Superior temporal gyrus (tissue), 1 donor: ENCODE results near the gene PDAP1.
A peak's percentile ranks its signal among the peaks of the same experiment; 100 is the strongest.
"Not testable (repeated sequence)": the region's sequence is repeated elsewhere in the genome, so short reads cannot be mapped to it uniquely, and the experiment has no call there.

Source experiments
- DNase-seq: peaks from one replicate; pipeline ENCODE4 v3.0.0-alpha.2; 2016; ENCODE audit errors: extremely low spot score

Gene PDAP1

DNA sequence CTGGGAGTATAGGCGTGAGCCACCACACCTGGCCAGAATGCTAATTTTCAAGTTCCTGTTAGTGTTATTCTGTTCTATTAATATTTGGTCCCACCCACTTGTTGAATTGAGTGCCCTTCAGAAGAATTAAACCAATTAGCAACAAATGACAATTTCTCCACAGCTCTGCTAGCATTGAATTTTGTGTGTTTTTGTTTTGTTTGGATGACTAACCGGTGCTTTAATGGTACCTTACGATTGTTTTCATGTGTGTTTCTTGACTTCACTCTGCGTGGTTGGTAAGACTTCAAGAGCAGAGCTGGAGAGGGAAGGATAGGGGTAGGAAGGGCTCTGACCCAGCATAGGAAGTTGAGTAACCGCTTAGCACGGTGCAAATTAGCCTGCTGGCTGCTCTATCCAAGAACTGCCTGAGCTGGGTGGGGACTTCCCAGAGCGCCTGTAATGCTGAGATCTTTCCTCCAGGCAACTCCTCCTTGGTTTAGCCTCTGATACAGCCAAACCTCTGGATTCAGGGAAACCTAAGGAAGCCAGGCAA, 29.3 kb downstream of the PDAP1 start:
- no peak for DNase-seq

DNA sequence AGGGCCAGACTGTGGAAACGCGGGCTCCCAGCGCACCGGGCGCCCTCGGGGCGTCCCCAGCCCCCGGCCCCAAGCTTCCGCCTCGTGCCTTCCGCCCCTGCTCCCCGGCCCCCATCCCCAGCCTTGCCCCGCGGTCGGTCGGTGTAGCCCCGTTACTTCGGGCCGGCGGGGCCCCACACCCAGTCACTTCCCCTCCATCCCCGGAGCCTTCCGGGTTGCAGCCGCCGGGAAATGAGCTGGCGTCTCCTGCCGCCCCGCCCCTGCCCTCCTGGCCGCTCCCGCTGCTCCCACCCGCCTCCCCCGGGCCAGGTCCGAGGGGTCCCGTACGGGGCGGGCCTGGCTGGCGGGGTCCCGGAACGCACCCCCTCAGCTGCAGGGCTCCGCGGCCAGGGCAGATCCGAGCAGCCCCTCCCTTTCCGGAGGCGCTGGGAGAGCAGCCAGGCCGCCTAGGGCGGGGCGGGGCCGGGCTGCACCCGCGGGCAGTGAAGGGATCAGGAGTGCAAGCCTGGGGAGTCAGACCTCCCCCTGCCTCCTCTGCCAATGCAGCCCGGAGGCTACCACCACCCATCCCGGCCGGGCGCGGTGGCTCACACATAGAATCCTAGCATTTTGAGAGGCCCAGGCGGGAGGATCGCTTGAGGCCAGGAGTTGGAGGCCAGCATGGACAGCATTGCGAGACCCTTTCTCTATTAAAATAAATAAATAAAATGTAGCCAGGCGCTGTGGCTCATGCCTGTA, 33.2 kb downstream of the PDAP1 start:
- DNase-seq: no peak

DNA sequence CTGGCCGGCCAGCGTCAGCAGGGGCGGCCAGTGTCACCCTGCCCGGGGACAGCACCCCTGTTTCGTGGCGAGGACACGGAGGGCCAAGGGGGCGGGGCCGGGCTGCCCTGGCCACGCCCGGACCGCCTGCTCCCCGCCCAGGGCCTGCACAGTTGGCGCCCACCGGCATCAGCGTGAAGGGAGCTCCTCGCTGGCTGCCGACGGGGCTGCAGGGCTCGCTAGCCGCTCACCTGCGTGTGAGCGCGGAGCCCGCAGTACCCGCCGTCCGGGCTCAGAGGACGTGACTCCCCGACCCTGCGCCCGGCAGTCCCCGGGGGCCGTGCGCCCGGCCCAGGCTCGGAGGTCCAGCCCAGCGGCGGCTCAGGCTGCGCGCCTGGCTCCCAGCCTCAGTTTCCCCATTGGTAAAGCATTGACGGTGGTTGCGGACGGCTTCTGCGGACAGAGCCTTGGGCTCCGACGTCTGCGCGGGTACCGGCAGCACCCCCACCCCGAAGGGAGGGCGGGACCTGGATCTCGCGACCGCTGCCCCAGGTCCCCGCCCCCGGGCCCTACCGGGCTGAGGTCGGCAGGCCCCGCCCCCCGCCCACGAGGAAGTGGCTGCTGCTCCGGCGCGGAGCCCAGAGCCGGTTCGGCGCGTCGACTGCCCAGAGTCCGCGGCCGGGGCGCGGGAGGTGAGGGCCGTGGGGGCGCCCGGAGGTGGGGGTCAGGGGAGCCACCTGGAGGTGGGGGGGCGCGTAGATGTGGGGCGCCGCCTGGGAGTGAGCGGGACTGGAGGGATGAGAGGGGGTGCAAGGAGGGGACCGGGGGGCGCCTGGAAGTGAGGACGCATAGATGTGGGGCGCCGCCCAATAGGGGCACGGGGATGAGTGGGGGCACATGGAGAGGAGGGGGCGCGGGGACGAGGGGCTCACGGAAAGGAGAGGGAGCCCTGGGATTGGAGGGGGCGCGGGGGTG, 34.0 kb downstream of the PDAP1 start, which contains the start of gene ARPC1B:
Gene ARPC1B (plus strand): TSS at position 620 of the 954 bp plus-strand sequence. CDS start 10,985 bp downstream, outside the sequence.
- no peak for DNase-seq

DNA sequence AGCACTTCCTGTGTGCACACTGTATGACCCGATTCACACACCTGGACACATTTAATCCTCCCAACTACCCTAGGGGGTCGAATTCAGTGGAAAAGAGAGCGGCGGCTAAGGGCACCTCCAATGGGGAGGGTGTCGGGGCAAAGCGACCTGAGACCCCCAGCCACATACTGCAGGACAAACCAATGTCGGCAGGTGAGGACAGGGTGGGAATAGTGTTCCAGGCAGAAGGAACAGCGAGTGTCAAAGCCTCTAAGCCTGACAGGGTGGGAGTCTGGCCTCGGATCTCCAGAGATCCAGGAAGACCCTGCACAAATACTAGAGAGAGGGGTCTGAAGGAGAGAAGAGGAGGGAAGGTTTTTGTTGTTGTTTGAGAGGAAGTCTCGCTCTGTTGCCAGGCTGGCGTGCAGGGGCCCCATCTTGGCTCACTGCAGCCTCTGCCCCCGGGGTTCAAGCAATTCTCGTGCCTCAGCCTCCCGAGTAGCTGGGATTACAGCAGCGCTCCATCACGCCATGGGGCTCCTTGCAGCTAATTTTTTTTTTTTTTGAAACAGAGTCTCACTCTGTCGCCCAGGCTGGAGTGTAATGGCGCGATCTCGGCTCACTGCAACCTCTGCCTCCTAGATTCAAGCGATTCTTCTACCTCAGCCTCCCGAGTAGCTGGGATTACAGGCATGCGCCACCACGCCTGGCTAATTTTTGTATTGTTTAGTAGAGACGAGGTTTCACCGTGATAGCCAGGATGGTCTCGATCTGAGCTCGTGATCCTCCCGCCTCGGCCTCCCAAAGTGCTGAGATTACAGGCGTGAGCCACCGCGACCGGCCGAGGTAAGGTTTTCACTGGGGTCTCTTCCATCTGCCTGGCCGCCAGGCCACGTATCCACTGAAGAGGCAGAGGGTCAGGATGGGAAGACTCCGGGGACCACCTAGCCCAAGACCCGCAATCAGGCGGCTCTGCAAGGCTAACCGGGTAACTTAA, 35.0 kb downstream of the PDAP1 start:
- no peak for DNase-seq

DNA sequence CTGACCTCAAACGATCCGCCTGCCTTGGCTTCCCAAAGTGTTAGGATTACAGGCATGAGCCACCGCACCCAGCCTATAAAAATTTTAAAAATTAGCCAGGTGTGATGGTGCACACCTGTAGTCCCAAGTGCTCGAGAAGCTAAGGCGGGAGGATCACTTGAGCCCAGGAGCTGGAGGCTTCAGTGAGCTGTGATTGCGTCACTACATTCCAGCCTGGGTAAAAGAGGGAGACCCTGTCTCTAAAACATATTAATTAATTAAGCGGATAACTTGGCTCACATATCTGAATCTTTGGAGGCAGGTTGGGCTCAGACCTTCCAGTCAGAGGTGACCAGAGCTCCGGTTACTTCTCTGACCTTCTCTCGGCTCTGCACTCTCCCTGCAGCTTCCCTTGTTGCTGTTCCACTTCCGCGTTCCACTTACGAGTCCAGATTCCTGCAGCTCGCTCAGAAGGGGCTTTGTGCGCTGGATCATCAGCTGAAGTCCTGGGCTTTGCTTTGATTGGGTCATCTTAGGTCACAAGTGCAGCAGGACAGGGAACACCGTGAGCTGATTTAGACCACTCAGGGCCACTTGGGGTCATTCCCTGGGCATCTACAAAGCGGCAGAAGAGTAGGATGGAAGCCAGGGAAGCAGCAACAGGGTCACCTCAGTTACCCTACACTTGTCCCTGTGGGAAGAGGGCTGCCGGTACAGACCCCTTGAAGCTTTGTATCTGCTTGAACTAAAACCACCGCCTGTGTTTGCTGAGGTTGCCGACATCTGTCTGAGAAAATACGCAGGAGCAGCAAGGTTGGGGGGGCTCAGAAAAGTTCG, 35.9 kb downstream of the PDAP1 start:
- no peak for DNase-seq

DNA sequence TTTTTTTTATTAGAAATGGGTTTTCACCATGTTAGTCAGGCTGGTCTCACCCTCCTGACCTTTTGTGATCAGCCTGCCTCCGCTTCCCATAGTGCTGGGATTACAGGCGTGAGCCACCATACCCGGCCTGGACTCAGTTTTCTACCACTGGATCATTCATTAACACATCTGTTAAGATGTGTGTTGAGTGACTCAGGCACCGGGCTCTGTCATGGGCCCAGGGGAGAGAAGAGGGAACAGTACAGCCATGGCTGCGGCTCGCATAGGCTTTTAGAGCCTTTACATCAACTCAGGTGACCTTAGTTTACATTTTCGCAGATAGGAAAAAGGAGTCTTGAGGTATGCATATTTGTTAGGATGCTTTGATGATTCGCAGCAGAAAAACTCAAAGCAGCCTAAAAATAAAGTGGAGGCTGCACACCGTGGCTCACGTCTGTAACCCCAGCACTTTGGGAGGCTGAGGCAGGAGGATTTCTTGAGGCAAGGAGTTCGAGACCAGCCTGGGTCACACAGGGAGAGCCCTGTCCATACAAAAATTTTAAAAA, 36.9 kb downstream of the PDAP1 start:
- no peak for DNase-seq

DNA sequence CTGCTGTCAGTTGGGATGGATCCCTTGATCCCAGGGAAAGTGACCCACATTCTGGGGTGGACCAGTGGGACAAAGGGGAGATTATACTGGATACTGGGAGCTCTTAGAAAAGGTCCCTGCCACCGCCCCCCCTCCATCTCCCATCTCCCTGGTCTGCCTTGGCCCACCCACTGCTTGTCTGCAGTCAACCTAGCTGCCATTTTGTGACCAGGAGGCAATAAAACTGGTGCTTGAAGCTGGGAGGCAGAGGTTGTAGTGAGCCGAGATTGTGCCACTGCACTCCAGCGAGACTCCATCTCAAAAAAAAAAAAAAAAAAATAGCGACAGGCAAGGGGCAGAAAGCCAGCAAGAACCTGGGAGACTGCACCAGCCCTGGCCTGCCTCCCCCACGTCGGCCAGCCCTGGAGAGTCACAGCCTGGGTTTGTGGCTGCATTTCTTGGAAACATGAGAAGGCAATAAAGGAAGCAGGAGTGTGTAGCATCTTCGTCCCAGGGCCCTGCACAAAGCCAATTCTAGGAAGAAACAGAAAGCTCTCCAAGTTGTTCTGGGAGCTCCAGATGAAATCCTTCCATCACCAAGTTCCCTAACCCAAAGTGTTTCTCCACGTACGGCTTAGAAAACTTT, 38.5 kb downstream of the PDAP1 start:
- DNase-seq: no peak

DNA sequence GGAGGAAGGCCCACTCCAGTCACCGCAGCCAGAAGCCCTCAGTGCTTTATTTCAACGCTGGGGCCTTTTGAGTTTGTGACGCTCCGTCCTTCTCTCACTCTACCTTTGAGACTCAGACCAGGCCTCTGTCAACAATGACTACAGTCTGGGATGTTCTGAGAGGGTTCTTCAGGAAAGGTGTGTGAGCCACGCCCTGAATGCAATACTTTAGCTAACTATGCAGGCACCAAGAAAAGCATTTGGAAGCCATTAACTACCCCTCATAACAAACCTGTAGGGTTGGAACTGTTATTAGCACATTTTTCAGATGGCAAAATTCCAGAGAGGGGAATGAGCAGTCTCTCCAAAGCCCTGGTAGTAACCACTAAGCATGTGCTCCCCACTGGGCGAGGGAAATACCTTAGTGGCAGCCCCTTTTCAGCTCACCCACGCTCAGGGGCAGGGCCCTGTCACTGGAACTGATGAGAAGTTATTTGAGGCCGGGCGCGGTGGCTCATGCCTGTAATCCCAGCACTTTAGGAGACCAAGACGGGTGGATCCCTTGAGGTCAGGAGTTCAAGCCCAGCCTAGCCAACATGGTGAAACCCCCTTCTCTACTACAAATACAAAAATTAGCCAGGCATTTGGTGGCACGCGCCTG, 39.5 kb downstream of the PDAP1 start:
- DNase-seq: no peak

DNA sequence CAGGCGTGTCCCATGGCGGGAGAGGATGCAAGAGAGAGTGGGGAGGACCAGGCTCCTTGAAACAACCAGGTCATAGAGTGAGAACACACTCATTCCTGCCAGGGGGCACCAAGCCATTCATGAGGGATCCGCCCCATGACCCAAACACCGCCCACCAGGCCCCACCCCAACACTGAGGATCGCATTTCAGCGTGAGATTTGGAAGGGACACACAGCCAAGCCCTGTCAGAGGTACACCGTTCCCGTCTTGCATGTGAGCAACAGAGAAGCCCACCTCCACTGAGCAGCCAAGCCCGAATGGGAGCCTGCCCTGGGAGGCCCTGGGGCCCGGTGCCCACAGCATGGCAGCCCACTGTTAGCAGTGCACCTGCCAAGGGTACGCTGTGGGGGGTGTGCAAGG, 41.8 kb downstream of the PDAP1 start:
- no peak for DNase-seq

DNA sequence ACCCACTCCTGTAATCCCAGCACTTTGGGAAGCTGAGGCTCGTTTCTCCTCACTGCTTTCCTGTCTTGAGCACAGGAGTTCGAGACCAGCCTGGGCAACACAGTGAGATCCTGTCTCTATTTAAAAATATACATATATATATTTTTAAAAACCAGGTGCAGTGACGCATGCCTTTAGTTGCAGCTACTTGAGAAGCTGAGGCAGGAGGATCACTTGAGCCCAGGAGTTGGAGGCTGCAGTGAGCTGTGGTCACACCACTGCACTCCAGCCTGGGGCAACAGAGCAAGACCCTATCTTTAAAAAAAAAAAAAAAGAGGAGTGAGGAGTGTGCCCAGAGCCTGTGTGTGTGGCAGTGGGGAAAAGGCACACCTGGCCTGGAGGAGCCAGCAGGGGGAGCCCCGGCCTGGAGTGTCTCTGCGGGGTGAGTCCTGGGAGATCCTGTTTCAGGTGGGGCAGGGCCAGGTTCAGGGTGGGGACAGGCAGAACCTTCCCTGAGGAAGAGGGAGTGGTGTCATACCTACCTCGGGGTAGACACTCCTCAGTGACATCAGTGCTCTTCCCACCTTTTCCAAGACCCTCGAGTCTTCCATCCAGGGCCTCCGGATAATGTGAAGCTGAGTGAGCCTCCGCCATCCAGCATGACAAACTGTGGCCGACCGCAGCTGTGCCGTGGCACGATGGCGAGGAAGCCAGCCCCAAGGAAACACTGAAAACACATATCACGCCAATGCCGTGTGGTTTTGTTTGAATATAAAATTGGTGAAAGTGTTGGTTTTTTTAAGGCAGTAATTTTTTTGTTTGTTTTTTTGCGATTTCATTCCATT, 42.9 kb downstream of the PDAP1 start:
- no peak for DNase-seq

DNA sequence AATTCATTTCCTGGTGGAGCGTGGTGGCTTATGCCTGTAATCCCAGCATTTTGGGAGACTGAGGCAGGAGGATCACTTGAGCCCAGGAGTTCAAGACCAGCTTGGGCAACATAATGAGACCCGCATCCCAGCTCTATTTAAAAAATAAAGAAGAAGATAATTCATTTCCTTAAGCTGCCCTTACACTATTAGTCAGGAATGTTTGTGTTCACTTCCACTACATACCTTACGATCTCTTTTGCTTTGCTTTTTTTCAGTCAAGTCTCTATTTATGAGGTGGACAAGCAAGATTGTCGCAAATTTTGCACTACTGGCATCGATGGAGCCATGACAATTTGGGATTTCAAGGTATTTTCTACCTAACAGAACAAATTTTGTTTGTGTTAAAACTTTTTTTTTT, 45.1 kb downstream of the PDAP1 start:
- no peak for DNase-seq

DNA sequence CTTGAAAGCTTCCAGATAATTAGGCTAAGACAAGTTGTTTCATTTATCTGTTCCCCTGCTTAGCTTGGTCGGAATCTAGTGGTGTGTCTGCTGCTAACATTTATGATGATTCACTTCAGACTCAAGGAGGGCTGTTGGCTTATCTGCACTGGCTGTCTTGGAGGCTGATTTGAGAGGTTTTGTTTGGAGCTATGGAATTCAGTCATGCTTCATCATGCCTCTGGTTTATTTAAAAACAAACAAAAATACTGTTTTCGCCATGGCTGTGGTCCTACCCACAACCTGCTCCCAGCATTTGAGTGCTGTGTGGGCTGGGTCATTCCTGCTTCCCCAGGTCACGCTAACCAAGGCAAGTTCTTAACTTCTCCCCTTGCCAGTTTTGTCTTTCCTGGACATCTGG, 45.6 kb downstream of the PDAP1 start:
- DNase-seq: no peak

DNA sequence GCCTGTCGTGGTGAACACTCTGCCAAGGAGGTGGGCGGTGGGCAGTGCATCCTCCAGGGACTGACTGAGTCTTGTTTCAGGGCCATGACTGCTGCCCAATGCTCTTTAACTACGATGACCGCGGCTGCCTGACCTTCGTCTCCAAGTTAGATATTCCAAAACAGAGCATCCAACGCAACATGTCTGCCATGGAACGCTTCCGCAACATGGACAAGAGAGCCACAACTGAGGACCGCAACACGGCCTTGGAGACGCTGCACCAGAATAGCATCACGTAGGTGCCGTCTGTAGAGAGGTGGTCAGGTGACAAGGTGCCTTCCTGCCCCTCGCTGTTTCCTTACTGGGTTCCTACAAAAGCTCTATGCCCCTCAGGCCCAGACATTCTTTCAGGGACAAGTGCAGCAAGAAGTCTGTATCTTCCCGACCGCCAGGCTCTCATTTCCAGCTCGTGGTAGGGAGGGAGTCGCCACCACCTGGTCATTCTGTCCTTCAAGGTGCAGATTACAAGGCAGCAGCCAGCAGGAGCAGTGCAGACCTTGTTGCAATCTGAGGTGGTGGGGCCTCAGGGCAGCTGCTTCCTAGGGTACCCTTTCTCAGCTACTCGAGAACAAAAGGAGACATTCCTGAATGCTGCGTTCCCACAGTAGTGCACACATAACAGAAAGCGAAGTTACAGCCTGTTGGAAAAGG, 48.8 kb downstream of the PDAP1 start:
- DNase-seq: no peak

DNA sequence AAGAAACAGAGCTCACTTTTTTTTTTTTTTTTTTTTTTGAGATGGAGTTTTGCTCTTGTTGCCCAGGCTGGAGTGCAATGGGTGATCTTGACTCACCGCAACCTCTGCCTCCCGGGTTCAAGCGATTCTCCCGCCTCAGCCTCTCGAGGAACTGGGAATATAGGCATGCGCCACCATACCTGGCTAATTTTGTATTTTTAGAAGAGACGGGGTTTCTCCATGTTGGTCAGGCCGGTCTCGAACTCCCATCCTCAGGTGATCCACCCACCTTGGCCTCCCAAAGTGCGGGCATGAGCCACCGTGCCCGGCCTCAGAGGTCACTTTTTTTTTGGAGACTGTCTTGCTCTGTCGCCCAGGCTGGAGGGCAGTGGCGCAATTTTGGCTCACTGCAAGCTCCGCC, 49.9 kb downstream of the PDAP1 start:
- not testable (repeated sequence) for DNase-seq

DNA sequence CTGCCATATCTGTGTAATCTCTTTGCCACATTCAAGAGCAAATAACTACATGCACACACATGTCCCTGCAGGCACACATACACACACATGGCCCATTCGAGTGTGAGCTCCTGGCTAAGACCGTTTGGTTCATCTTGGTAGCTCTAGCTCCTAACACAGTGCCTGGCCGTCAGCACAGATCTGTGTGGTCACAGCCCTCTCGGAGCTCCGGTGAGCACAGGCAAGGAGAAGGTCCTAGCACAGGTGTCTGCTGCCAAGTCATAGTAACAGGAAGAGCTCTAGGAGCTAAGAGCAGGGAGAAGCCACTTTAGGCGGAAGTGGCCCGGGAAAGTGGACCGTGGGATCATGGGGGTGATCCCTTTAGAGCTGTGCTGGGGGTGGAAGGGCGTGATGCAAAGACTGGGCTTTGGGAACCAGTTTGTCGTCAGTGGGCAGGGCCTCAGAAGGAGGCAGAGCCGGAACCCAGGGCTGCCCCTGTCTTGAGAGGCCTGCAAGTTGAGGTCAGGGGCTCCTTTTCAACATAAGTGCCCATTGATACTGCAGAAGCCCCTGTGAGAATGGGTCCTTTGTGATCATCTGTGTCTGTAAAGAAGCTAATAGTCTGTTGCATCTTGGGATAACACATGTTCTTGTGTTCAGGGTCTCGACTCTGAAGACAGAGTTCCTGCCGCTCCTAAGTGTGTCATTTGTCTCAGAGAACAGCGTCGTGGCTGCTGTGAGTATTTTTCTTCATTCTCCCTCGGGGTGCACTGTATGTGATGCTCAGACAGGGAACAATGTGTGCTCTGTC, 50.5 kb downstream of the PDAP1 start:
- peak; percentile 68 for DNase-seq

DNA sequence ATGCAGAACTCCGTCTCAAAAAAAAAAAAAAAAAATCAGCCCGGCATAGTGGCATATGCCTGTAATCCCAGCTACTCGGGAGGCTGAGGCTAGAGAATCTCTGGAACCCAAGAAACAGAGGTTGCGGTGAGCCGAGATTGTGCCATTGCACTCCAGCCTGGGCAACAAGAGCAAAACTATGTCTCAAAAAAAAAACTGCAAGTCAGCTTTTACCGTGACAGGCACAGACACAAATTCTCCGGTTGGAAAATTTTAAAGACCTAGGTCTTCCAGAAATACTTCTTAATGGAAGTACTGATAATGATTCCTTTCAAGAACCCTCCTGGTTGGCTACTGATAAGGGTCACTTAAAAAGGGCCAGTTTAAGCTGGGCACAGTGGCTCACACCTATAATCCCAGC, 53.3 kb downstream of the PDAP1 start:
- no peak for DNase-seq

DNA sequence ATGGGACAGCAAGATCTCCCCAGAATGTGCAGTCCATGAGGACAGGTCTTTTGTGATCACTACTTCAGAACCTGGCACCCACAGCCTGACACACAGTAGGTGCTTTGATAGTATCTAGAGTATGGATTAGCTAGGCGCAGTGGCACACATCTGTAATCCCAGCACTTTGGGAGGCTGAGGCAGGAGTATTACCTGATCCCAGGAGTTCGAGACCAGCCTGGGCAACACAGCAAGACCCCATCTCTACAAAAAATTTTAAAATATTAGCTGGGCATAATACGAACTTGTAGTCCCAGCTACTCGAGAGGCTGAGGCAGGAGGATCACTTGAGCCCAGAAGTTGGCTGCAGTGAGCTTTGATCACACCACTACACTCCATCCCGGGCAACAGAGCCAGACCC, 56.1 kb downstream of the PDAP1 start:
- DNase-seq: no peak
